H9 (cell line): Measurements from ENCODE around the gene CTCFL. TPM values are rescaled to one million over a fixed set of nuclear protein-coding genes. Genes with fewer than 3 reads are reported as not detected.

Source experiments
- DNase-seq: peaks from one replicate; pipeline ENCODE4 v3.0.0-alpha.2; 2017
- H2AFZ ChIP-seq: one replicate; pipeline ENCODE4 v1.6.1; 2013; ENCODE audit warnings: mild to moderate bottlenecking, low read length, control low read depth, moderate library complexity
- H2AK5ac ChIP-seq: 2 replicates; pipeline ENCODE4 v1.6.1; 2013; ENCODE audit warnings: low read length, control low read depth, mixed read lengths; ENCODE audit not compliant: insufficient read length
- H2BK120ac ChIP-seq: one replicate; pipeline ENCODE4 v1.6.1; 2013; ENCODE audit warnings: low read depth, mild to moderate bottlenecking, low read length, control low read depth, inconsistent platforms; ENCODE audit not compliant: poor library complexity, severe bottlenecking
- H2BK12ac ChIP-seq: 2 replicates; pipeline ENCODE4 v1.6.1; 2013; ENCODE audit warnings: low read length, control low read depth, mixed read lengths, low read depth; ENCODE audit not compliant: insufficient read length
- H2BK15ac ChIP-seq: 2 replicates; pipeline ENCODE4 v1.6.1; 2013; ENCODE audit warnings: low read depth, low read length, control low read depth
- H2BK20ac ChIP-seq: one replicate; pipeline ENCODE4 v1.6.1; 2013; ENCODE audit warnings: low read depth, mild to moderate bottlenecking, low read length, control low read depth, inconsistent platforms; ENCODE audit not compliant: poor library complexity, severe bottlenecking
- H2BK5ac ChIP-seq: 2 replicates; pipeline ENCODE4 v1.6.1; 2013; ENCODE audit warnings: low read length, control low read depth, mixed read lengths; ENCODE audit not compliant: insufficient read length
- H3K14ac ChIP-seq: 2 replicates; pipeline ENCODE4 v1.6.1; 2013; ENCODE audit warnings: low read length, control low read depth; ENCODE audit not compliant: insufficient read depth
- H3K18ac ChIP-seq: 2 replicates; pipeline ENCODE4 v1.6.1; 2013; ENCODE audit warnings: low read depth, mild to moderate bottlenecking, mixed read lengths, low read length, control low read depth; ENCODE audit not compliant: insufficient read length
- H3K23ac ChIP-seq: 2 replicates; pipeline ENCODE4 v1.6.1; 2013; ENCODE audit warnings: low read length, control low read depth, mixed read lengths, low read depth; ENCODE audit not compliant: insufficient read length
- H3K23me2 ChIP-seq: 2 replicates; pipeline ENCODE4 v1.6.1; 2013; ENCODE audit warnings: low read depth, mild to moderate bottlenecking, mixed read lengths, low read length, control low read depth; ENCODE audit not compliant: insufficient read length, poor library complexity, severe bottlenecking
- H3K27ac ChIP-seq: 2 replicates; pipeline ENCODE4 v1.5.1; 2013; ENCODE audit warnings: low read length, control low read depth, mixed read lengths, low read depth; ENCODE audit not compliant: insufficient read length
- H3K27me3 ChIP-seq: 2 replicates; pipeline ENCODE4 v1.6.1; 2013; ENCODE audit warnings: low read length, control low read depth, inconsistent platforms; ENCODE audit not compliant: insufficient read depth
- H3K4ac ChIP-seq: 2 replicates; pipeline ENCODE4 v1.6.1; 2013; ENCODE audit warnings: low read depth, mild to moderate bottlenecking, control low read depth, inconsistent platforms, low read length, moderate library complexity
- H3K4me1 ChIP-seq: 2 replicates; pipeline ENCODE4 v1.6.1; 2013; ENCODE audit warnings: low read length, control low read depth, inconsistent platforms; ENCODE audit not compliant: insufficient read depth
- H3K4me2 ChIP-seq: 2 replicates; pipeline ENCODE4 v1.6.1; 2013; ENCODE audit warnings: low read length, control low read depth, mixed read lengths; ENCODE audit not compliant: insufficient read length, insufficient read depth
- H3K56ac ChIP-seq: 2 replicates; pipeline ENCODE4 v1.6.1; 2013; ENCODE audit warnings: low read depth, mild to moderate bottlenecking, mixed read lengths, low read length, control low read depth; ENCODE audit not compliant: insufficient read length
- H3K79me1 ChIP-seq: 2 replicates; pipeline ENCODE4 v1.6.1; 2013; ENCODE audit warnings: low read depth, mild to moderate bottlenecking, moderate library complexity, low read length, control low read depth, inconsistent platforms; ENCODE audit not compliant: insufficient read depth, poor library complexity, severe bottlenecking
- H3K79me2 ChIP-seq: 2 replicates; pipeline ENCODE4 v1.6.1; 2013; ENCODE audit warnings: low read length, control low read depth, inconsistent platforms; ENCODE audit not compliant: insufficient read depth
- H3K9ac ChIP-seq: 2 replicates; pipeline ENCODE4 v1.6.1; 2013; ENCODE audit warnings: low read length, control low read depth, mixed read lengths; ENCODE audit not compliant: insufficient read length; ENCODE audit errors: extremely low read depth
- H3K9me3 ChIP-seq: one replicate; pipeline ENCODE4 v1.6.1; 2013; ENCODE audit warnings: low read depth, low read length, inconsistent platforms; ENCODE audit not compliant: control insufficient read depth
- H3T11ph ChIP-seq: one replicate; pipeline ENCODE4 v1.6.1; 2013; ENCODE audit warnings: mild to moderate bottlenecking, low read length, control low read depth, inconsistent platforms
- H4K20me1 ChIP-seq: one replicate; pipeline ENCODE4 v1.6.1; 2013; ENCODE audit not compliant: control insufficient read depth, insufficient read length, insufficient read depth
- H4K5ac ChIP-seq: 2 replicates; pipeline ENCODE4 v1.6.1; 2013; ENCODE audit warnings: low read depth, mild to moderate bottlenecking, mixed read lengths, low read length, control low read depth; ENCODE audit not compliant: insufficient read length
- H4K8ac ChIP-seq: replicated peaks from 2 replicates; pipeline ENCODE4 v1.6.1; 2013; ENCODE audit warnings: low read length, control low read depth, mixed read lengths, low read depth; ENCODE audit not compliant: insufficient read length
- H4K91ac ChIP-seq: 2 replicates; pipeline ENCODE4 v1.6.1; 2013; ENCODE audit warnings: low read depth, mild to moderate bottlenecking, moderate library complexity, mixed read lengths, low read length, control low read depth; ENCODE audit not compliant: insufficient read length
- H3K27ac Mint-ChIP-seq, 3 experiments: 2 replicates in 2 of 3; 3 replicates in 1 of 3; pipeline ENCODE4 v1.8.0; 2020 to 2021; ENCODE audit warnings: mixed read lengths in 3 of 3, mild to moderate bottlenecking in 1 of 3, moderate library complexity in 1 of 3
- H3K27me3 Mint-ChIP-seq: 2 replicates; pipeline ENCODE4 v1.8.0; 2021; ENCODE audit warnings: low read depth, mild to moderate bottlenecking, moderate library complexity, mixed read lengths
- H3K36me3 Mint-ChIP-seq, 3 experiments: 2 replicates in 2 of 3; 3 replicates in 1 of 3; pipeline ENCODE4 v1.8.0; 2020 to 2021; ENCODE audit warnings: low read depth in 3 of 3, mixed read lengths in 3 of 3; ENCODE audit not compliant: insufficient read depth in 1 of 3
- H3K4me1 Mint-ChIP-seq, 2 experiments: 2 replicates each; pipeline ENCODE4 v1.8.0; 2020; ENCODE audit warnings: mixed read lengths in 2 of 2
- H3K4me3 Mint-ChIP-seq, 2 experiments: 2 replicates in 1 of 2; 3 replicates in 1 of 2; pipeline ENCODE4 v1.8.0; 2020 to 2021; ENCODE audit warnings: mild to moderate bottlenecking in 2 of 2, mixed read lengths in 2 of 2, moderate library complexity in 1 of 2
- H3K9me3 Mint-ChIP-seq, 2 experiments: 2 replicates in 1 of 2; 3 replicates in 1 of 2; pipeline ENCODE4 v1.8.0; 2020; ENCODE audit warnings: mild to moderate bottlenecking in 2 of 2, mixed read lengths in 2 of 2, moderate library complexity in 1 of 2
- CTCF ChIP-seq: fragments of 200-600 bp; sonication (generic); conservative IDR thresholded peaks from 3 replicates; pipeline ENCODE4 v1.8.0; 2021; ENCODE audit warnings: antibody characterized with exemption, mild to moderate bottlenecking
- WGBS: extraction: QIAGEN DNeasy Blood & Tissue Kit; methylation state at CpG from one replicate; pipeline ENCODE4 v1.1.7; 2013; ENCODE audit warnings: missing lambda C conversion rate, low lambda C conversion rate, mixed read lengths; ENCODE audit not compliant: insufficient read length; ENCODE audit errors: extremely low coverage; 5-methylcytosine and 5-hydroxymethylcytosine counted together
- total RNA-seq: library from RNA; stranded (reverse); gene quantifications from 2 replicates; pipeline ENCODE4 v1.2.1, GENCODE V29; 2021

CTCFL gene
- total RNA-seq, 1 experiment from 2014 or later = 0.90 TPM

DNA sequence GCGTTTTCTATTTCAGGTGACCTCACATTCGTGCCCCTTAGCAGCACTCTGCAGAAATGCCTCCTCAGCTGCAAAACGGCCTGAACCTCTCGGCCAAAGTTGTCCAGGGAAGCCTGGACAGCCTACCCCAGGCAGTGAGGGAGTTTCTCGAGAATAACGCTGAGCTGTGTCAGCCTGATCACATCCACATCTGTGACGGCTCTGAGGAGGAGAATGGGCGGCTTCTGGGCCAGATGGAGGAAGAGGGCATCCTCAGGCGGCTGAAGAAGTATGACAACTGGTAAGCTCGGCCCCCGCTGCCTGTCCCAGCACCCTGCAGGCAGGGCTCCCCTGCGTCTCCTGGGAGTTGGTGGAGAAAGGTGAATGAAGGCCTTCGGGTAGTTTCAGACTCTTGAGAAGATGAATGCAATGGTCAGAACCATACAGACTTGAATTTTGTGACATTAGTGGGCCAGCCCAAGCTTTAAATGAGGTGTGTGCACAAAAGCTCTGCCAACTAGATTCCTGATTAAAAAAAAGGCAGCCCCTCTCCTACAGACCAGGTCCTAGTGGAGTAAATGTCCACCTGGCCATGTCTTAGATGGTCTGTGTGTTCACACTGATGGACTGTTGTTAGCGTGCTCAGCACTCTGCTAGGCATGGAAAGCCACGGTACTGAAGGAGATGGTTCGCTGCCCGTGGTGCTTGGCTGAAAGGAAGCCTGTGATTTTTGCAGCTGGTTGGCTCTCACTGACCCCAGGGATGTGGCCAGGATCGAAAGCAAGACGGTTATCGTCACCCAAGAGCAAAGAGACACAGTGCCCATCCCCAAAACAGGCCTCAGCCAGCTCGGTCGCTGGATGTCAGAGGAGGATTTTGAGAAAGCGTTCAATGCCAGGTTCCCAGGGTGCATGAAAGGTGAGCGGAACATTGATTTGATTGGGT is 36.7 kb upstream of the CTCFL start:
- H4K5ac ChIP-seq = no peak overlapping the region
- H2AFZ ChIP-seq = no peak overlapping the region
- no peak overlapping the region for H3K9ac ChIP-seq
- no CpG with 5 or more reads among the region's 24 CpGs for WGBS
- no peaks in the 10 kb centered on the region for H3K4me1 ChIP-seq
- no peaks in the 10 kb centered on the region for H3K27me3 ChIP-seq
- no peak overlapping the region for H3K4ac ChIP-seq
- no peak overlapping the region for H2BK15ac ChIP-seq
- Mint-ChIP-seq H3K27ac (no peak overlapping the region), H3K36me3 (no peaks in the 10 kb centered on the region), H3K9me3 (no peaks in the 10 kb centered on the region), H3K4me3 (no peak overlapping the region), H3K27me3 (peaks cover 19% of the 10 kb centered on the region), H3K4me1 (no peaks in the 10 kb centered on the region)
- H3K27ac ChIP-seq = no peak overlapping the region
- no peak overlapping the region for H2BK20ac ChIP-seq
- no peak overlapping the region for H4K91ac ChIP-seq
- H3K18ac ChIP-seq = no peak overlapping the region
- DNase-seq = no peak
- H3K79me1 ChIP-seq = no peaks in the 10 kb centered on the region
- no peak for TF ChIP-seq CTCF
- no peak overlapping the region for H3K23ac ChIP-seq
- H2BK5ac ChIP-seq = no peak overlapping the region
- no peak overlapping the region for H3T11ph ChIP-seq
- H4K20me1 ChIP-seq = no peaks in the 10 kb centered on the region
- H3K14ac ChIP-seq = no peak overlapping the region
- no peaks in the 10 kb centered on the region for H3K9me3 ChIP-seq
- no peak overlapping the region for H2AK5ac ChIP-seq
- H2BK12ac ChIP-seq = no peak overlapping the region
- H4K8ac ChIP-seq = no peak overlapping the region
- no peak overlapping the region for H2BK120ac ChIP-seq
- H3K79me2 ChIP-seq = no peaks in the 10 kb centered on the region
- no peak overlapping the region for H3K4me2 ChIP-seq
- no peak overlapping the region for H3K56ac ChIP-seq
- no peaks in the 10 kb centered on the region for H3K23me2 ChIP-seq
